Spleen (tissue), 11 donors: Measurements from ENCODE around the gene TBC1D22A. TPM values are rescaled to one million over a fixed set of nuclear protein-coding genes. Genes with fewer than 3 reads are reported as not detected.

ENCODE experiments used
- DNase-seq: peaks from one replicate; pipeline ENCODE4 v3.0.0-alpha.2; 2020
- H3K27ac ChIP-seq, 8 donors: fragments of 200-600 bp; sonication (generic) in 7 of 8; 1 replicate in 4 of 8; 2 replicates in 4 of 8; pipeline versions ENCODE4 v1.5.0 to v1.8.0; 2016 to 2021; ENCODE audit warnings: inconsistent platforms in 4 of 8, mild to moderate bottlenecking in 4 of 8, moderate library complexity in 1 of 8
- H3K27me3 ChIP-seq, 7 donors: fragments of 200-600 bp; sonication (generic) in 6 of 7; replicated peaks in 1 of 7; 1 replicate in 4 of 7; 2 replicates in 3 of 7; pipeline versions ENCODE4 v1.5.0 to v1.8.0; 2016 to 2021; ENCODE audit warnings: inconsistent platforms in 3 of 7, mild to moderate bottlenecking in 1 of 7
- H3K36me3 ChIP-seq, 6 donors: fragments of 200-600 bp; sonication (generic) in 5 of 6; 1 replicate in 4 of 6; 2 replicates in 2 of 6; pipeline versions ENCODE4 v1.5.0 to v1.8.0; 2016 to 2021; ENCODE audit warnings: inconsistent platforms in 2 of 6
- H3K4me1 ChIP-seq, 6 donors: fragments of 200-600 bp; sonication (generic) in 5 of 6; 1 replicate in 3 of 6; 2 replicates in 3 of 6; pipeline versions ENCODE4 v1.5.0 to v1.8.0; 2016 to 2021; ENCODE audit warnings: inconsistent platforms in 3 of 6
- H3K4me3 ChIP-seq, 8 donors: fragments of 200-600 bp; sonication (generic) in 7 of 8; 1 replicate in 4 of 8; 2 replicates in 4 of 8; pipeline versions ENCODE4 v1.5.0 to v1.8.0; 2016 to 2021; ENCODE audit warnings: inconsistent platforms in 4 of 8, mild to moderate bottlenecking in 4 of 8, moderate library complexity in 2 of 8
- H3K9me3 ChIP-seq, 8 donors: fragments of 200-600 bp; sonication (generic) in 7 of 8; 1 replicate in 4 of 8; 2 replicates in 4 of 8; pipeline versions ENCODE4 v1.5.0 to v1.8.0; 2016 to 2021; ENCODE audit warnings: inconsistent platforms in 4 of 8
- POLR2A ChIP-seq, 3 donors: fragments of 450-650 bp; IDR thresholded peaks; one replicate each; pipeline ENCODE4 v1.5.1; 2017; ENCODE audit warnings: antibody characterized with exemption in 3 of 3, mild to moderate bottlenecking in 1 of 3
- POLR2AphosphoS5 ChIP-seq, 3 donors: sonication (generic); formaldehyde crosslinking; IDR thresholded peaks; one replicate each; pipeline ENCODE4 v1.5.1; 2017; ENCODE audit warnings: antibody characterized with exemption in 3 of 3
- WGBS, 5 donors: extraction: QIAGEN DNeasy Blood & Tissue Kit in 3 of 5; methylation state at CpG; one replicate each; pipeline versions ENCODE4 v1.1.5 to v1.1.7; 2013 to 2018; 5-methylcytosine and 5-hydroxymethylcytosine counted together
- intact Hi-C: fragments of 100-400 bp; cut with DNase I; formaldehyde crosslinking; loops from one replicate; pipeline ENCODE4 v1.15.0; 2023; ENCODE audit warnings: low total_unique reads
- polyA plus RNA-seq, 3 donors: library from polyadenylated mRNA; stranded (reverse); fragments of 200-250 nt; gene quantifications; one replicate each; pipeline ENCODE4 v1.2.1, GENCODE V29; 2013
- total RNA-seq, 7 donors: library from RNA; depleted of rRNA in 3 of 7; stranded (reverse); fragments of >200 nt in 3 of 7; fragmentation: NEBNext Ultra II Directional in 4 of 7; extraction: Animal tissue kit (Norgen Biotek cat#: 25700) in 4 of 7; gene quantifications; one replicate each; pipeline versions ENCODE4 v1.1.0 to v1.2.1, GENCODE V29; 2016 to 2021
- TF ChIP-seq, protein P1 (sequence below), 11 experiments: fragments of 200-600 bp in 7 of 11; fragments of 450-650 bp in 4 of 11; sonication (generic) in 4 of 11; IDR thresholded peaks in 8 of 11; conservative IDR thresholded peaks in 3 of 11; 1 replicate in 7 of 11; 2 replicates in 4 of 11; pipeline versions ENCODE4 v1.4.0 to v1.8.0; 2016 to 2021; ENCODE audit warnings: antibody characterized with exemption in 11 of 11, inconsistent platforms in 4 of 11, mild to moderate bottlenecking in 1 of 11
- donor health status: healthy with polysubstance abuse.
- donor health status: DM: no; HTN: no; CAD: no; lungs with moderate emphysema.
- donor health status: DM: no; HTN: no; CAD: no.
- donor health status: Bipolar disorder and iron deficiency.
- donor health status: healthy.
- donor health status: DM: no; HTN: no; CAD: no.
- donor health status: DM: yes; HTN: yes; CAD: no.

The TBC1D22A gene
- total and polyA plus RNA-seq, 10 donors: 17.2 to 66.9 (median 49.6) TPM

DNA sequence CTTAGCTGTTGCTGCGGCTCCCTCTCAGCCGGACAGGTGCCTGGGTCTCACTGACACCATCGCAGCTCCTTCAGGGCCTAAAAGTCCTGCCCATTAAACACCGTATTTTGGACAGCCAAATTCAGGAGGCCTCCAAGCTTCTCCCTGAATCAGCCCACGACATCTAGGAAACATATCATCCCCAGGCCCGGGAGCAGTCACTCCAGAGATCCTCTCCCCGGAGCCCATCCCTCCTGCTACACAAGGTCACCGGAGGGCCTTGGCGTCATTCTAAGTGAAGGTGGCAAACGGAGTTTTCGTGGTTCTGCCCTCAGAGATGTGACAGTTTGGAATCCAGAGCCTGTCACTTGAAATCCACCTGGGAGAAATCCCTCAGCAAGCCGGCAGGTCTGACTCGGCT lies 232.5 kb downstream of the TBC1D22A start:
- intact Hi-C loops: no loop called here
- Histone ChIP-seq H3K27ac (no peak overlapping the region), H3K9me3 (no peaks in the 10 kb centered on the region), H3K36me3 (peaks cover 0 to 97% (median 47%) of the 10 kb centered on the region in 6 donors), H3K27me3 (no peaks in the 10 kb centered on the region), H3K4me1 (peaks cover 0 to 16% (median 5%) of the 10 kb centered on the region in 6 donors), H3K4me3 (no peak overlapping the region)
- no peak for TF ChIP-seq POLR2A (IDR thresholded peaks at IDR 0.05)
- TF ChIP-seq POLR2AphosphoS5 (IDR thresholded peaks at IDR 0.05): no peak
- TF ChIP-seq, protein P1, sequence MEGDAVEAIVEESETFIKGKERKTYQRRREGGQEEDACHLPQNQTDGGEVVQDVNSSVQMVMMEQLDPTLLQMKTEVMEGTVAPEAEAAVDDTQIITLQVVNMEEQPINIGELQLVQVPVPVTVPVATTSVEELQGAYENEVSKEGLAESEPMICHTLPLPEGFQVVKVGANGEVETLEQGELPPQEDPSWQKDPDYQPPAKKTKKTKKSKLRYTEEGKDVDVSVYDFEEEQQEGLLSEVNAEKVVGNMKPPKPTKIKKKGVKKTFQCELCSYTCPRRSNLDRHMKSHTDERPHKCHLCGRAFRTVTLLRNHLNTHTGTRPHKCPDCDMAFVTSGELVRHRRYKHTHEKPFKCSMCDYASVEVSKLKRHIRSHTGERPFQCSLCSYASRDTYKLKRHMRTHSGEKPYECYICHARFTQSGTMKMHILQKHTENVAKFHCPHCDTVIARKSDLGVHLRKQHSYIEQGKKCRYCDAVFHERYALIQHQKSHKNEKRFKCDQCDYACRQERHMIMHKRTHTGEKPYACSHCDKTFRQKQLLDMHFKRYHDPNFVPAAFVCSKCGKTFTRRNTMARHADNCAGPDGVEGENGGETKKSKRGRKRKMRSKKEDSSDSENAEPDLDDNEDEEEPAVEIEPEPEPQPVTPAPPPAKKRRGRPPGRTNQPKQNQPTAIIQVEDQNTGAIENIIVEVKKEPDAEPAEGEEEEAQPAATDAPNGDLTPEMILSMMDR (IDR thresholded peaks at IDR 0.05 in 8 of 11, conservative IDR thresholded peaks at IDR 0.05 in 3 of 11): no peak
- DNase-seq: no peak
- 90 to 96% (median 94%) methylated on average over 13 of the region's 13 CpGs for WGBS, 5 donors

DNA sequence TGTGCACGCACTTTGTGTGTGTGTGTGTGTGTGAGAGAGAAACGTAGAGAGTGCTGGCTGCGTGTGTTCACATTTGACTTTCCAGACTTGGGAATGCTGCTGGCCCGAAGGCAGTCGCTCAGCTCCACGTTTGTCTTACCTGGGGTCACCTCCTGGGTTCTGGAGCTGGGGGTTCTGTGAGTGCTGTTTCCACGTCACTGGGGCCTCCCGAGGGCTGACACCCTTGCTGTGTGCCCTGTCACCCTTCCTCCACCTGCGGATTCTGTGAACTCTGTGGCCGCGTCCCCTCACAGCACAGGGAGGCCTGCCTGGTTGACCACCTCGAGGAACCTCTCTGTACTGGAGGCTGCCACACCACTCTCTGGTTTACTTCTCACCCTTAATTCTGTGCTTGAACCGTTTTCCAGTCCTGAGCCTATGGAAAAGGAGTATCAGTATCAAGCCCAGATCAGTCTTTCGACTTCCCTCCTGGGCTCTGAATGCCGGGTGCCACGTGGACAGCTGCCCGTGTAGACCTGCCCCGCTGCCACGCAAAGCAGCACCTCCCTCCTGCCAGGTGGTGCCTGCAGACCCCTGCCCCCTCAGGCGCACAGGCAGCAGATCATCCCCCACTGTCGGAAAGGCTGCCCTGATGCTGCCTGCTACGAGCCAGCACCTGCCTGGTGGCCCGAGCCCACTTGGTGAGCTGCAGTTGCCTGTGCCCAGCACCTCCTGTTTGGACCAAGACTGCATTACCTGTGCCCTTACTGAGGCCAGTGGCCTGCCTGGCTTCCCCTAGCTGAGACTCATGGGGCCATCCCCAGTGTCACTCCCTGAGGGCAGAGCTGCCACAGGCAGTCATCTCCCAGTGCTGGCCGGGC lies 233.3 kb downstream of the TBC1D22A start:
- Histone ChIP-seq H3K4me3 (no peak overlapping the region), H3K4me1 (peaks cover 0 to 16% (median 8%) of the 10 kb centered on the region in 6 donors), H3K27me3 (no peaks in the 10 kb centered on the region), H3K27ac (no peak overlapping the region), H3K36me3 (peaks cover 0 to 90% (median 46%) of the 10 kb centered on the region in 6 donors), H3K9me3 (no peaks in the 10 kb centered on the region)
- TF ChIP-seq POLR2AphosphoS5 (IDR thresholded peaks at IDR 0.05): peak in 1 of 3 donors; percentile 35
- TF ChIP-seq POLR2A (IDR thresholded peaks at IDR 0.05): no peak
- intact Hi-C loops: no loop called here
- 87 to 96% (median 95%) methylated on average over 21 to 24 of the region's 24 CpGs for WGBS, 5 donors
- DNase-seq: no peak

DNA sequence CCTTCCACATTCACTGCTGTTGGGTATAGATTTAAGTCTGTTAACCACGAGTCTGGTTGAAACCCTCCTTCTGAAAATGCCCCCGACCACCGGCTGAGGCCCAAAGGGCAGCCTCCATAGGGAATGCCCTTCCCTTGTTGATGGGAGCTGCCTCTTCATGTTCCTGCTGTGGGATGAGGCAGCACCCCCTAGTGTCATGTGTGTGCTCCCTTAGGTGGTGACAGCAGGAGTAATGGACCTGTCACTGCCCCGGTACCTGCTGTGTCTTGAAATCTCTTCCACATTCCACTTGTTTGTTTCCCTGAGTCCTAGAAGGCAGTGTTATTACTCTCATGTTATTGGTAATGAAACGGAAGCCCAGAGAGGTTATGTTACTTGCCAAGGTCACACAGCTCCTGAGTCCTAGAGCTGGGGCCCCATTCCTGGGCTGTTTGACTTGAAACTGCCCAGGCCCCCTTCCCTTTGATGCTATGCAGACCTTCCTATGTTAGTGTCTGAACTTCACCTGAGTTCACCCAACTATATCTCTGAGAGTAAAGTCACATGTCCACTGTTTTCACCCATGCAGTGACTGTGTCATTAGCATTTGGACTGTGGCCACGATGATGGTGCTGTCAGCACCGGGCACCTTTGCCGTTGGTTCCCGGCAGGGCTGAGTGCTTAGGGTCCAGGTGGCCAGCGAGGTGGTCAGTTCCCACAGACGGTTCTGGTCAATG lies 234.3 kb downstream of the TBC1D22A start:
- H3K9me3 ChIP-seq: no peaks in the 10 kb centered on the region
- peaks cover 0 to 80% (median 40%) of the 10 kb centered on the region in 6 donors for H3K36me3 ChIP-seq
- no peak for DNase-seq
- H3K4me3 ChIP-seq: no peak overlapping the region
- TF ChIP-seq POLR2AphosphoS5 (IDR thresholded peaks at IDR 0.05): no peak
- TF ChIP-seq, protein P1 (IDR thresholded peaks at IDR 0.05 in 8 of 11, conservative IDR thresholded peaks at IDR 0.05 in 3 of 11): no peak
- WGBS, 5 donors: 90 to 97% (median 94%) methylated on average over 11 of the region's 11 CpGs
- H3K4me1 ChIP-seq: peaks cover 0 to 17% (median 8%) of the 10 kb centered on the region in 6 donors
- intact Hi-C loops: no loop called here
- H3K27ac ChIP-seq: no peak overlapping the region
- H3K27me3 ChIP-seq: no peaks in the 10 kb centered on the region

DNA sequence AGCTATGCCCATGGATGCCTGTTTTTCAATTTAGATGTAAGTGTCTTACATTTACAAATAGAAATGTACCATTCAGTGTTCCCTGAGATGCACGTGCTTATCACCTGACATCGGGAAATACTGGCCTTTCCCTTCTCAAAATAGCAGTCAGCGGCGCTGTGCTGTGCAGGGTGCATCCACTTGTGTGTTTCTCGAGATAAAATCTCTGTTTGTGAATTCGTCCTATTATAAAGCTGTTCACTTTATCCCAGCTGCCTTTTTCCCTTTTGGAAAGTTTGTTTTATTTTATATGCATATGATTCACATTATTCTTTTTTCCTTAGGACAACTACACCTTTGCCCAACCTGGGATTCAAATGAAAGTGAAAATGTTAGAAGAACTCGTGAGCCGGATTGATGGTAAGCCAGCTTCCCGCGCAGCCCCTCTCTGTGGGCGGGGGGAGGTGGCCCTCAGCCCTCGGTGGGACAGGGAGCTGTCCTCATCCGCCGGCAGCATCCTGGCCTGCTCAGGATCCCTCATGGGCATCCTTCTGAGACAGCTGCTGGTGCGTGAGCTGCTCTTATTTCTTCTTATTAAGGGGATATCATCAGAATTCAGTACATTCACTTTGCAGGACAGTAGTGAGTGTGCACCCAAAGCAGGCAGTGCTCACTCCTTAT lies 235.0 kb downstream of the TBC1D22A start:
- H3K4me3 ChIP-seq: no peak overlapping the region
- H3K27me3 ChIP-seq: no peaks in the 10 kb centered on the region
- TF ChIP-seq POLR2A (IDR thresholded peaks at IDR 0.05): no peak
- TF ChIP-seq, protein P1 (IDR thresholded peaks at IDR 0.05 in 8 of 11, conservative IDR thresholded peaks at IDR 0.05 in 3 of 11): no peak
- no peak for TF ChIP-seq POLR2AphosphoS5 (IDR thresholded peaks at IDR 0.05)
- H3K36me3 ChIP-seq: peaks cover 0 to 78% (median 33%) of the 10 kb centered on the region in 6 donors
- no peaks in the 10 kb centered on the region for H3K9me3 ChIP-seq
- peaks cover 0 to 17% (median 7%) of the 10 kb centered on the region in 6 donors for H3K4me1 ChIP-seq
- DNase-seq: no peak
- intact Hi-C loops: no loop called here
- no peak overlapping the region for H3K27ac ChIP-seq
- 87 to 94% (median 90%) methylated on average over 15 of the region's 15 CpGs for WGBS, 5 donors
